Measurements from ENCODE around the gene SRA1. TPM values are rescaled to one million over a fixed set of nuclear protein-coding genes. Genes with fewer than 3 reads are reported as not detected.
A peak's percentile ranks its signal among the peaks of the same experiment; 100 is the strongest.

SRA1 gene
- total RNA-seq, 1 donor from 2014 or later = 25.7 TPM

DNA sequence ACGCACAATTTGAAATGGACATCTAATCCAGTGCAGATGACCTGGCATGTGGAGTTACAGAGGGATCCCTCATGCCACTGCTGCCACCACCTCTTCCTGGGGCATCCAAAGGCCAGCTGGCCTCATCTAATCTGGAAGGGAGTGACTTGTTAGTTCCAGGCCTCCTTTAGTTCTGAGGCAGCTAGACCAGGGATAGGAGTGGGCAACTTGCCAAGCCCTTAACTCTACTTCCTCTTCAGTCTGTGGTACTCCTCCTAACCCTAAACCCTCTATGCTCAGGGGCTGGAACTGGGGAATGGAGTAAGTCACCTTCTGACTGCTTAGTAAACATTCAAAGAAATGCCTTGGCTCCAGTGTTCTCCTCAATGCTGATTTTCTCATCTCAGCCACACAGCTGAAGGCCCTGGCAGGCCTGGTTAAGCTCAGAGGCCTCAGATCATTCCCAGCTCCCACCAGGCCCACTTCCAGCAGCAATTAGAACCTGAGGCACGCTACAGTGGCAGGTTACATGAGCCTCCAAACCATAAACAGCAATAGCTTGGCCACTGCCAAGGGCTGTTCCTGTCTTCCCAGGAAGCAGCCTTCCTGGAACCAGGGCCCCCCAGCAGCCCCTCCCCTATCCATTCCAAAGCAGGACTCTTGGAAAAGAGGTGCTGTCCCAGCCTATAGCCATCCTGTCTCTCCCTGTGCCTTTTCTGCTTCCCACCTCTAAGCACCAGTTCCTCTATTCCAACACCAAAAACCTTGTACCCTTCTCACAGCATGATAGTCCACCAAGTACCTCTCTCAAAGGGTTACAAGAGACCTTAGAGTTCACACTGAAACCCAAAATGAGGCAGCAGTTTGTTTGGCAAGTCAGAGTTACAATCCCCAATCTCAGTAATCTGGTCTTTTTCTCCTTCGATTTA is 7.8 kb downstream of the SRA1 start:
- peak; percentile 63 for DNase-seq

DNA sequence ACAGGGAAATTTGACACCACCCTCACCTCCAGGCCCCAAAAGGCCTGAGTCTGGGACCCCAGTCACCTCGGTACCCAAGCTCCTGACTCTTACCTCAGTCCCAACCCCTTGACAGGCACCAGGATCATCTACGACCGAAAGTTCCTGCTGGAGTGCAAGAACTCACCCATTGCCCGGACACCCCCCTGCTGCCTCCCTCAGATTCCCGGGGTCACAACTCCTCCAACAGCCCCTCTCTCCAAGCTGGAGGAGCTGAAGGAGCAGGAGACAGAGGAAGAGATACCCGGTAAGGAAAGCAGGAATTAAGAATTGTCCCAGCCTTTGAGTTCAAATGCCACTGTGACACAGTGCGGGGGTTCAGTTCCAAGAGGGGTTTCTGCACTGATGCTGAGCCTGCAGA is 8.5 kb downstream of the SRA1 start:
- DNase-seq = no peak

DNA sequence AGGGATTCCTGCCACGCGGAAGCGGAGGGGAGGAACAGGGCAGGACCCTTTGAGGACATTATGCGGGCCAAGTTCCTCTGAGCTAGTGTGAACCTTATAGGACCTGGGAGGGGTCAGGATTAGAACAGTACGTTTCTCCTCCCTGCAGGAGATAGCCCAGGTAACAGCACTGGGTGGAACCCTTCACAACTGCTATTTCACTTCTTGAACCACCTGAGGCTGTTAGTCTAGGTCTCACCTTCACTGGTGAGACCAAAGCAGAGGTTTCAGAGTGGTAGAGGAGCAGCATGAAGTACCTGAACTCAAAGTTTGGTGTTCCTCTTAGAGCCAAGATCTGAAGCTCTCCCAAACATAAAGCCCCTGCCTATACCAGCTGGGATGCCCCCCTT is 9.0 kb downstream of the SRA1 start:
- DNase-seq = no peak

DNA sequence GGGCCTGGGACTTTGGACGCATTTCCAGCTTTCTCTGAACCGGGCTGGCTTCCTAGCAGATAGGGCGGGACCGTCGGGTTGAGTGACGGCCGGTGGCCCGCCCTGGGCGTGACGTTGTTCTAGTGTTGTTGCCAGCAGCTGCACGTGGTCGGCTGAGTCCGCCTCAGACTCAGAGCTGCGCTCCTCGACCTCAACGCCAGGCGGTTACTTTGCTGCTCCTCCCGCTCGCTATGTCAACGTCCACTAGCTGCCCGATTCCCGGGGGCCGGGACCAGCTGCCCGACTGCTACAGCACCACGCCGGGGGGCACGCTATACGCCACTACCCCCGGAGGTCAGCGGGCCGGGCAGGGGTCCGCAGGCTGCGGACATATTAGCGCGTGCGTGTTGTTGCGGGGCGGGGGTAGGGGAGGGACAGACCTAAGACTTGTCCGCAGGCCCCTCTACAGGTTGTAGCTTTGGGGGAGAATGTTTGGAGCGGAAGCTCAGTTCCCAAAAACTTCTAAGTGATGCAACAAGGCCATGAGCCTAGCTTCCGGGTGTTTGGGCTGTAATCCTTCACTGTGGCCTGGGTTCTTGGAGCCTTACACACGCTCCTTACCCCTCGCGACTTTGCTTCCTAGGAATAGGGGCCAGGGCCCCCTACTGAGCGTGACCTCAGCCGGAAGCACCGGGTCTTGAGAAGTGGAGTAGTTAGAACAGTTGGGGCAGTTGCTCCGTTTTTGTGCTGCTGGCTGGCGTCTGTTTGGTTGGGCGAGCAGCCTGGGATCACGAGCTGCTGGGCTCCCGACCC is 9.6 kb downstream of the SRA1 start, which contains the start of gene EIF4EBP3:
TSS of gene EIF4EBP3 (plus strand) at position 155 of the 792 bp plus-strand sequence. CDS start at position 231, 76 bp downstream.
- peak; percentile 98 for DNase-seq

DNA sequence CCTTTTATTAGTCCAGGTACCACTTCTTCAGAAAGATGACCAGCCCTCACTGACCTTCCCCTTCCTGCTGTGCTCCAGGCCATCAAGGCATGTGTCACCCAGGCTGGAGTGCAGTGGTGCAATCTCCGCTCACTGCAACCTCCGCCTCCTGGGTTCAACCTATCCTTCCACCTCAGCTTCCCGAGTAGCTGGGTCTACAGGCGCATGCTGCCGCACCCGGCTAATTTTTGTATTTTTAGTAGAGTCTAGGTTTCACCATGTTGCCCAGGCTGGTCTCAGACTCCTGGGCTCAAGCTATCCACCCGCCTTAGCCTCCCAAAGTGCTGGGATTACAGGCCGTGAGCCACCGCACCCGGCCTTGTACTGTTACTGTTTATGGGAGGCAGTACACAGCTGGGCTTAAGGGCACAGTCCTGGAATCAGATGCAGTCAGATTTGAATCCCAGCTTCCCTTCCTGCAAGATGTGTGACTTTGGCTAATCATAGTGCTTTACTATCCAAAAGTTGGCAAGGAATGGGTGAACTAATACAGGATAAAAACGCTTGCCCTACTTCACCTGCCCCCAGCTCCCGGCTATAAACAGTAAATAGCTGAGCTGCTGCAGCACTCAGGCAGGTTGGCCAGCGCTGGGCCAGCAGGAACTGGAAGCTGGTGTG is 10.3 kb downstream of the SRA1 start:
- no peak for DNase-seq

DNA sequence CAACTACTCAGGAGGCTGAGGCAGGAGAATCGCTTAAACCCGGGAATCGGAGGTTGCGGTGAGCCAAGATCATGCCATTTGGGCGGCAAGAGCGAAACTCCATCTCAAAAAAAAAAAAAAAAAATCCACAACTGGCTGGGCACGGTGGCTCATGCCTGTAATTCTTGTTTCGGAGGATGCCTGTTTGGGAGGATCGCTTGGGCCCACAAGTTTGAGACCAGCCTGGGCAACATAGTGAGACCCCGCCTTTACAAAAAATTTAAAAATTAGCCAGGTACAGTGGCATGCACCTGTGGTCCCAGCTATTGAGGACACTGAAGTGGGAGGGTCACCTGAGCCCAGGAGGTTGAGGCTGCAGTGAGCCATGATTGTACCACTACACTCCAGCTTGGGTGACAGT is 11.7 kb downstream of the SRA1 start:
- no peak for DNase-seq

DNA sequence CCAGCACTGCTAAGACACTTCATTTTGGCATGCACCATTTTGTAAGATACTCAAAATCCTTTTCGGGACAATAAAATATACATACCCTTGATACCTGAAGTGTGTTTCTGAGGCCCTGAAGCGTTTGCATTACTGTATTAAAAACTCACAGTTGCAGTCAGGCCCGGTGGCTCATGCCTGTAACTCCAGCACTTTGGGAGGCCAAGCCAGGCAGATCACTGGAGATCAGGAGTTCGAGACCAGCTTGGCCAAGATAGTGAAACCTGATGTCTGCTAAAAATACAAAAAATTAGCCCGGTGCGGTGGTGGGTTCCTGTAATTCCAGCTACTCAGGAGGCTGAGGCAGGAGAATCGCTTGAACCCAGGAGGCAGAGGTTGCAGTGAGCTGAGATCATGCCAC is 12.3 kb downstream of the SRA1 start:
- no peak for DNase-seq

DNA sequence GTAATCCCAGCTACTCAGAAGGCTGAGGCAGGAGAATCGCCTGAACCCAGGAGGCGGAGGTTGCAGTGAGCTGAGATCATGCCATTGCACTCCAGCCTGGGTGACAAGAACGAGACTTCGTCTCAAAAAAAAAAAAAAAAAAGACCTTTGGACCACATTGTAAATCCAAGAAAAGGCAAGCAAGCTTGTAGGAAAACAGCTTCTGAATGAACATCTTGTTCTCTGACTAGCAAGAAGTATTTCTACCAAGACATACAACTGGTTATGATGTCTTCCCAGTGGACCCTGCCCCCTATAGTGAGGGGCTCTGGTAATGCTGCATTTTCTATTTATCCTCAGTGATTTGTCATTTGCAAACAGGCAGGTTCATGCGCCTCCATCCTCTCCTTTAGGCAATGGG is 14.3 kb downstream of the SRA1 start:
- no peak for DNase-seq

DNA sequence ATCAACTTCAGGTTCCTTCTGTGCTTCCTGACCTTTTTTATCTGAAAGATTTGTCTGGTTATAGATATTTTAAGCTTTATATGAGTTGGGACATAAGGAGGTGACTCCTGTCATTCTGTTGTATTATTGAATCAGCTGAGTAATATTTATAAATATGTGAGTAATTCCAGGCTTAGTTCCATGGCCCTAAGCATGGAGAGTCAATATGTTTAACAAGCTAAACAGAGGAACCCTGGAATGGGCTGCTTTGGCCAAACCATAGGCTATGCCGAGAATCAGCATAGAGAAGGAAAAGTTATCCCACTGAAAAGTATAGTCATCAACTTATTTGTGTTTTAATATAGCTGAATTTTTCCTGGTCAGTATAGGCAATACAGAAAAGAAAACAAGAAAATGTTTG is 17.0 kb downstream of the SRA1 start:
- no peak for DNase-seq

DNA sequence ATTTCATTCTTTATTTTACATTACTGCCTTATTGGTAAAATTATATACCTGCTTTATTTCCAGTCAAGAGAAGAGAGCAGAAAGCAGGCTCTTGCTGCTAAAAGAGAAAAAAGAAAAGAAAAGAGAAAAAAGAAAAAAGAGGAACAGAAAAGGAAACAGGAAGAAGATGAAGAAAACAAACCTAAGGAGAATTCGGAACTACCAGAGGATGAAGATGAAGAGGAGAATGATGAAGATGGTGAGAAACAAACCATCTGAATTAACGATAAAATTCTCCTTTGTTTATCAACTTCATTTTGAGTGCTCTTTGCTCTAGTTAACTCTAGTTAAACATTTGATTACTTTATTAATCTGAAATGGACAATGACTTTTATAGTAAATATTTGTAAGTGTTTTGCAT is 33.3 kb downstream of the SRA1 start:
- DNase-seq = no peak

DNA sequence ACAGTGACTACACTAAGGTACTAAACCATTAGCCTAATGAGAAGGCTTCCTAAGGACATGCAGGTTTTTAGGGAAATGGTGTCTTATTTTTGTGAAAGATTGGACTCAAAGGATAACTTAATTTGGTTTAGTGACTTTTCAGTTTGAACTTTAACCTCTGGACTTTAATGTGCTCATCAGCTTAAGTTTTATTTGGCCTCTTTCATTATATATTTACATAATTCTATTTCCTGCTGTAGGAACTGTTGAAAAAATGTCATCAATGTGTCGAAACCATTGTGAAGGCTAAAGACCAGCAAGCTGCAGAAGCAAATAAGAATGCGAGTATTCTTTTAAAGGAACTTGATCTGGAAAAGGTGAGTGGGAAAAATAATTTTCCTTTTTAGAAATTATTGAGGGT is 44.1 kb downstream of the SRA1 start:
- no peak for DNase-seq

DNA sequence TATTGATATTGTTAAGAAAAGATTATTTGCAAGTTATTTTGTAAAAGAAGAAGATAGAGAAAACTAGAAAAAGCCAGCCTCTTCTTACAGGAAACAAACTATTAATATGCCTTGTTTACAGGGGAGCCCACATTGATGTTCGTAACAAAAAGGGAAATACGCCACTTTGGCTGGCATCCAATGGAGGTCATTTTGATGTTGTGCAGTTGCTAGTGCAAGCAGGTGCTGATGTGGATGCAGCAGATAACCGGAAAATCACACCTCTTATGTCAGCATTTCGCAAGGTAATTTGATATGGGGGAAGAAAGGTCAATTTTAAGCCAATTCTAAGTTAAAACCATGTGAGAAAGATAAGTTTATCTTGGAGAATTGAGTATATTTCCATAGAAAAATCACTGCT is 47.4 kb downstream of the SRA1 start:
- peak; percentile 41 for DNase-seq

DNA sequence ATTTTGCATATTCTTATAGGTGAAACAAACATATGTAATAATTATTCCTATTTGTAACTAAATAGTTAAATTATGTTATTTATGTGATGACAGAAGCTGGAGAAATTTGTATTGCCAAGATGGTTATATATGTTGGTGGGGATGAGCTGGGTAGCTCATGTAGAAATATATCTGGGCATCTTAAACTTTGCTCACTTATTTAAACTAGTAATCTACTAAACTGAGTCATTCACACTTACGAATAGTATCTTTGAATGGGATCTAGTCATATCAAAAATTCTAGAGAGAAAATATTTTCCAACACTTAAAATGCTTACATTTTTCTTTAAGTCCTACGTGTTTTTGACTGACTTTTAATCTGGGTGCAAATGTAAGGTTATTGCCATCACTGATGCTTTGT is 54.4 kb downstream of the SRA1 start:
- no peak for DNase-seq

Other genes with a start within 250 kb of the SRA1 start
- 30.6 and 33.4 TPM in 2 replicates for gene HBEGF, start 210.9 kb downstream of the SRA1 start, total RNA-seq
- not detected in 2 replicates for gene SLC4A9, start 197.3 kb downstream of the SRA1 start, total RNA-seq
- gene ANKHD1, start 155.6 kb downstream of the SRA1 start, total RNA-seq = 70.1 and 80.0 TPM in 2 replicates
- gene EIF4EBP3, start 9.8 kb downstream of the SRA1 start, total RNA-seq = 0.37 and 0.51 TPM in 2 replicates
- 8.2 and 16.2 TPM in 2 replicates for gene APBB3, start 7.1 kb upstream of the SRA1 start, total RNA-seq
- 30.1 and 61.0 TPM in 2 replicates for gene SLC35A4, start 7.4 kb upstream of the SRA1 start, total RNA-seq
- gene CD14, start 75.7 kb upstream of the SRA1 start, total RNA-seq = 1.7 and 3.2 TPM in 2 replicates
- gene TMCO6, start 82.0 kb upstream of the SRA1 start, total RNA-seq = 18.0 and 50.2 TPM in 2 replicates
- 24.9 and 40.8 TPM in 2 replicates for gene NDUFA2, start 90.2 kb upstream of the SRA1 start, total RNA-seq
- 114 and 125 TPM in 2 replicates for gene IK, start 90.4 kb upstream of the SRA1 start, total RNA-seq
- gene WDR55, start 107.4 kb upstream of the SRA1 start, total RNA-seq = 41.1 and 45.1 TPM in 2 replicates
- 0.14 and 0.68 TPM in 2 replicates for gene DND1, start 116.1 kb upstream of the SRA1 start, total RNA-seq
- gene HARS1, start 133.9 kb upstream of the SRA1 start, total RNA-seq = 53.1 and 73.4 TPM in 2 replicates
- gene HARS2, start 134.0 kb upstream of the SRA1 start, total RNA-seq = 31.5 and 32.3 TPM in 2 replicates
- gene ZMAT2, start 143.0 kb upstream of the SRA1 start, total RNA-seq = 55.5 and 62.3 TPM in 2 replicates
- 0.17 TPM in 1 of 2 replicates, not detected in the other for gene PCDHA1, start 228.7 kb upstream of the SRA1 start, total RNA-seq
- gene PCDHA2, start 237.4 kb upstream of the SRA1 start, total RNA-seq = 0.17 TPM in 1 of 2 replicates, not detected in the other
- 0.14 and 0.17 TPM in 2 replicates for gene PCDHA3, start 243.6 kb upstream of the SRA1 start, total RNA-seq
- gene PCDHA4, start 249.6 kb upstream of the SRA1 start, total RNA-seq = 0.17 and 0.23 TPM in 2 replicates

Measured in dermis blood vessel endothelial cell (primary cell).